H1 (cell line): Measurements from ENCODE around the gene CYB561. TPM values are rescaled to one million over a fixed set of nuclear protein-coding genes. Genes with fewer than 3 reads are reported as not detected.

Experiments used
- CTCF ChIA-PET: fragments of 300-600 bp; sonication (Branson Sonifier 250); formaldehyde crosslinking; loops from one replicate; lab custom pipeline; 2021; ENCODE audit not compliant: partially characterized antibody; lab: Charles Lee
- POLR2A ChIA-PET: fragments of 300-600 bp; sonication (Branson Sonifier 250); formaldehyde crosslinking; loops from one replicate; lab custom pipeline; 2021; ENCODE audit warnings: inconsistent platforms; ENCODE audit not compliant: partially characterized antibody; lab: Charles Lee
- DNase-seq, 2 experiments: peaks; one replicate each; pipeline versions ENCODE4 v3.0.0 to v3.0.0-alpha.2; 2010 to 2022; ENCODE audit warnings: low spot score in 2 of 2, low read depth in 1 of 2, mixed read lengths in 1 of 2
- FAIRE-seq: peaks from 2 replicates; lab custom pipeline; 2011; peaks lifted over from hg19 to GRCh38; lab: Jason Lieb, UNC
- H2AFZ ChIP-seq: 2 replicates; pipeline ENCODE4 v1.8.1; 2012; ENCODE audit warnings: low read length, inconsistent platforms
- H2AK5ac ChIP-seq: 2 replicates; pipeline ENCODE4 v1.6.1; 2013; ENCODE audit warnings: low read depth, low read length
- H2BK120ac ChIP-seq: replicated peaks from 2 replicates; pipeline ENCODE3; 2013; ENCODE audit warnings: low read depth, low read length, inconsistent platforms
- H2BK12ac ChIP-seq: 2 replicates; pipeline ENCODE4 v1.6.1; 2013; ENCODE audit warnings: low read depth, low read length
- H2BK15ac ChIP-seq: 2 replicates; pipeline ENCODE4 v1.6.1; 2013; ENCODE audit warnings: low read length
- H2BK20ac ChIP-seq: 2 replicates; pipeline ENCODE4 v1.6.1; 2013; ENCODE audit warnings: low read length
- H2BK5ac ChIP-seq: 2 replicates; pipeline ENCODE4 v1.6.1; 2013; ENCODE audit warnings: low read depth, low read length
- H3K14ac ChIP-seq: 2 replicates; pipeline ENCODE4 v1.6.1; 2013; ENCODE audit warnings: inconsistent platforms; ENCODE audit not compliant: insufficient read length
- H3K18ac ChIP-seq: 2 replicates; pipeline ENCODE4 v1.6.1; 2013; ENCODE audit warnings: low read length; ENCODE audit errors: extremely low read depth
- H3K23ac ChIP-seq: 2 replicates; pipeline ENCODE4 v1.6.1; 2013; ENCODE audit warnings: inconsistent platforms; ENCODE audit not compliant: insufficient read length
- H3K23me2 ChIP-seq: 2 replicates; pipeline ENCODE4 v1.6.1; 2013; ENCODE audit warnings: low read depth, low read length
- H3K27ac ChIP-seq: 2 replicates; pipeline ENCODE4 v1.6.1; 2011; ENCODE audit warnings: low read depth, low read length, inconsistent platforms
- H3K27me3 ChIP-seq, 4 experiments: replicated peaks in 1 of 4; 1 replicate in 1 of 4; 2 replicates in 3 of 4; pipeline versions ENCODE4 v1.6.1 to v1.8.1; 2011 to 2013; ENCODE audit warnings: low read length in 3 of 4, mild to moderate bottlenecking in 3 of 4, inconsistent platforms in 2 of 4, mixed read lengths in 2 of 4, moderate library complexity in 1 of 4; ENCODE audit not compliant: control insufficient read depth in 3 of 4, insufficient read depth in 3 of 4; ENCODE audit errors: extremely low read depth in 1 of 4
- H3K36me3 ChIP-seq, 4 experiments: 2 replicates each; pipeline versions ENCODE4 v1.6.1 to v1.8.1; 2011 to 2013; ENCODE audit warnings: mild to moderate bottlenecking in 4 of 4, low read length in 3 of 4, moderate library complexity in 2 of 4, control low read depth in 1 of 4, inconsistent platforms in 1 of 4; ENCODE audit not compliant: insufficient read depth in 4 of 4, control insufficient read depth in 2 of 4
- H3K4ac ChIP-seq: replicated peaks from 2 replicates; pipeline ENCODE3; 2013; ENCODE audit warnings: low read length, low read depth, mixed read lengths, inconsistent platforms; ENCODE audit not compliant: insufficient read length
- H3K4me1 ChIP-seq, 4 experiments: replicated peaks in 1 of 4; 1 replicate in 1 of 4; 2 replicates in 3 of 4; pipeline versions ENCODE4 v1.6.1 to v1.8.1; 2011 to 2013; ENCODE audit warnings: low read length in 3 of 4, inconsistent platforms in 2 of 4, mixed read lengths in 1 of 4; ENCODE audit not compliant: insufficient read depth in 4 of 4, control insufficient read depth in 3 of 4
- H3K4me2 ChIP-seq, 2 experiments: 2 replicates each; pipeline versions ENCODE4 v1.6.1 to v1.8.1; 2011 to 2013; ENCODE audit warnings: low read depth in 2 of 2, low read length in 2 of 2, control low read depth in 1 of 2, inconsistent platforms in 1 of 2, mild to moderate bottlenecking in 1 of 2; ENCODE audit not compliant: insufficient read depth in 1 of 2
- H3K4me3 ChIP-seq, 4 experiments: fragments of 200-600, 300-600 bp in 1 of 4; sonication (generic), shearing (Covaris generic), sonication (Bioruptor Twin) in 1 of 4; 2 replicates each; pipeline versions ENCODE4 v1.5.1 to v1.8.1; 2011 to 2016; ENCODE audit warnings: low read length in 4 of 4, low read depth in 3 of 4, control low read depth in 2 of 4, inconsistent platforms in 2 of 4, mild to moderate bottlenecking in 2 of 4, mixed read lengths in 1 of 4, moderate library complexity in 1 of 4; ENCODE audit not compliant: insufficient read depth in 2 of 4; ENCODE audit errors: extremely low read depth in 1 of 4
- H3K56ac ChIP-seq: replicated peaks from 2 replicates; pipeline ENCODE3; 2013; ENCODE audit warnings: low read depth, mild to moderate bottlenecking, mixed read lengths, low read length, inconsistent platforms; ENCODE audit not compliant: insufficient read length
- H3K79me1 ChIP-seq: 2 replicates; pipeline ENCODE4 v1.6.1; 2013; ENCODE audit warnings: low read depth, low read length, control low read depth
- H3K79me2 ChIP-seq, 2 experiments: 2 replicates each; pipeline versions ENCODE4 v1.6.1 to v1.8.1; 2012 to 2013; ENCODE audit warnings: low read length in 2 of 2, mild to moderate bottlenecking in 2 of 2, inconsistent platforms in 1 of 2; ENCODE audit not compliant: insufficient read depth in 2 of 2, control insufficient read depth in 1 of 2
- H3K9ac ChIP-seq, 4 experiments: replicated peaks in 1 of 4; 1 replicate in 1 of 4; 2 replicates in 3 of 4; pipeline versions ENCODE4 v1.6.1 to v1.8.1; 2011 to 2013; ENCODE audit warnings: low read depth in 3 of 4, low read length in 3 of 4, control low read depth in 2 of 4, mild to moderate bottlenecking in 2 of 4, moderate library complexity in 2 of 4, inconsistent platforms in 1 of 4; ENCODE audit errors: extremely low read depth in 1 of 4
- H3K9me3 ChIP-seq, 2 experiments: 2 replicates each; pipeline versions ENCODE4 v1.6.1 to v1.8.1; 2012 to 2013; ENCODE audit warnings: mild to moderate bottlenecking in 2 of 2, moderate library complexity in 2 of 2, control low read depth in 1 of 2, inconsistent platforms in 1 of 2, low read depth in 1 of 2, low read length in 1 of 2, mixed read lengths in 1 of 2; ENCODE audit not compliant: insufficient read depth in 2 of 2
- H4K20me1 ChIP-seq, 2 experiments: replicated peaks in 1 of 2; 2 replicates each; pipeline versions ENCODE3 to v1.8.1; 2011 to 2013; ENCODE audit warnings: inconsistent platforms in 2 of 2, low read length in 2 of 2, mild to moderate bottlenecking in 1 of 2; ENCODE audit not compliant: insufficient read depth in 2 of 2, control insufficient read depth in 1 of 2
- H4K5ac ChIP-seq: 2 replicates; pipeline ENCODE4 v1.6.1; 2013; ENCODE audit warnings: low read length, low read depth, mixed read lengths, inconsistent platforms; ENCODE audit not compliant: insufficient read length
- H4K8ac ChIP-seq: 2 replicates; pipeline ENCODE4 v1.8.0; 2013; ENCODE audit warnings: mild to moderate bottlenecking, moderate library complexity, low read length, inconsistent platforms; ENCODE audit not compliant: insufficient read depth; ENCODE audit errors: extremely low read depth
- H4K91ac ChIP-seq: replicated peaks from 2 replicates; pipeline ENCODE3; 2013; ENCODE audit warnings: low read length, mixed read lengths, inconsistent platforms; ENCODE audit not compliant: insufficient read length
- ASH2L ChIP-seq: fragments of 200-600, 300-600 bp; sonication (generic); IDR thresholded peaks from one replicate; pipeline ENCODE4 v1.7.1; 2017; ENCODE audit warnings: low read length
- CEBPB ChIP-seq: IDR thresholded peaks from 2 replicates; pipeline ENCODE4 v1.6.1; 2012; ENCODE audit warnings: low read depth, low read length
- HDAC2 ChIP-seq, 2 experiments: fragments of 300-600 bp in 1 of 2; sonication (generic) in 1 of 2; IDR thresholded peaks; 2 replicates each; pipeline ENCODE4 v1.6.1; 2011 to 2012; ENCODE audit warnings: low read depth in 2 of 2, low read length in 2 of 2, mild to moderate bottlenecking in 2 of 2, moderate library complexity in 2 of 2, borderline replicate concordance in 1 of 2, inconsistent platforms in 1 of 2
- KDM4A ChIP-seq: IDR thresholded peaks from one replicate; pipeline ENCODE4 v1.7.1; 2012; ENCODE audit warnings: low read depth, mild to moderate bottlenecking, moderate library complexity, low read length, inconsistent platforms; ENCODE audit not compliant: severe bottlenecking
- PHF8 ChIP-seq: fragments of 200-600 bp; sonication (generic); conservative IDR thresholded peaks from 2 replicates; pipeline ENCODE4 v1.7.1; 2012; ENCODE audit warnings: low read depth, mild to moderate bottlenecking, inconsistent platforms, low read length, moderate library complexity
- SP4 ChIP-seq: IDR thresholded peaks from 2 replicates; pipeline ENCODE4 v1.6.1; 2012; ENCODE audit warnings: low read length, inconsistent platforms
- TEAD4 ChIP-seq: IDR thresholded peaks from 2 replicates; pipeline ENCODE4 v1.6.1; 2012; ENCODE audit warnings: low read depth, low read length, inconsistent platforms, mixed read lengths
- WGBS, 2 experiments: shearing (Covaris generic) in 1 of 2; methylation state at CpG; one replicate each; pipeline versions ENCODE4 v1.1.6 to v1.1.7; 2013 to 2015; ENCODE audit warnings: low lambda C conversion rate in 2 of 2, mixed read lengths in 2 of 2, inconsistent platforms in 1 of 2, low coverage in 1 of 2, missing lambda C conversion rate in 1 of 2; ENCODE audit not compliant: insufficient replicate concordance in 2 of 2, insufficient coverage in 1 of 2, insufficient read length in 1 of 2; ENCODE audit errors: extremely low coverage in 1 of 2, missing lambda C conversion rate in 1 of 2; 5-methylcytosine and 5-hydroxymethylcytosine counted together
- polyA plus RNA-seq, 7 experiments: library from polyadenylated mRNA; depleted of rRNA in 3 of 7; stranded (reverse) in 5 of 7; unstranded in 2 of 7; fragments of >200 nt in 5 of 7; fragments of 200-250 nt in 2 of 7; gene quantifications; 1 replicate in 5 of 7; 2 replicates in 1 of 7; 4 replicates in 1 of 7; pipeline versions ENCODE4 v1.2.1 to v1.2.3, GENCODE V29; 2011 to 2013; ENCODE audit warnings: missing spikeins in 2 of 7, mixed read lengths in 2 of 7
- total RNA-seq: library from RNA; stranded (reverse); fragmentation: NEBNext Ultra II Directional; extraction: Animal tissue kit (Norgen Biotek cat#: 25700); gene quantifications from 2 replicates; pipeline ENCODE4 v1.2.1, GENCODE V29; 2021

The CYB561 gene
- total and polyA plus RNA-seq, 2 of the 8 experiments (the other 6 are each of a cell fraction or from before 2014, with no cell fraction given), result 19.7 to 23.4 TPM

DNA sequence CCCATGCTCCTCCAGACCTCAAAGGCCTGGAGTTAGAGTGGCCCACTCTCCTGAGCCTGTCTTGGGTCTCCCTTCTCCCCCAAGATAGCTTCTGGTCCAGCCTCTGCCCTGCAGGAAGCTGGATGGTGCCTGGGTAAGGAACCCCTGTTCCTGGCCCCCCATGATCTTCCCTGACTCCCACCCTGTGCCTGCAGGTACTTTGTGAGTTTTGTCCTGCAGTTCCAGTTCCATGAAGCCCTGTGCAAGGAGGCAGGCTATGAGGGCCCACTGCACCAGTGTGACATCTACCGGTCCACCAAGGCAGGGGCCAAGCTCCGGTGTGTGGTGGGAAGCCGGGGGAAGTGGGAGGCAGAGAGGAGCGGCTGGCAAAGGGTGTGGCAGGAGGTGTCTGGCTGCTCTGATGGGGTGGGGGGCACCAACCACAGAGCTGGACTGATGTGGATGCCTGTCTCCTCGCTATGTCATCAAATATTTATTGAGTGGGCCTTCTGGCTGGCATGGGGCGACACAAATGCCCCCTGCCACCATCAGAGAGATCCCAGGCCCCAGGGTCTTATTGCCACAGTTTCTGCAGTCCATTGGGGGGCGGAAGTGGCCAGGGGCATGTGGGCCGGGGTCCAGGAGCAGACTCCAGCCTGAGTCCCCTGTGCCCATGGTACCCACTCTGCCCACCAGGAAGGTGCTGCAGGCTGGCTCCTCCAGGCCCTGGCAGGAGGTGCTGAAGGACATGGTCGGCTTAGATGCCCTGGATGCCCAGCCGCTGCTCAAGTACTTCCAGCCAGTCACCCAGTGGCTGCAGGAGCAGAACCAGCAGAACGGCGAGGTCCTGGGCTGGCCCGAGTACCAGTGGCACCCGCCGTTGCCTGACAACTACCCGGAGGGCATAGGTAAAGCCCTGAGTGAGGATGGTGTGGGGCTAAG, 37.8 kb upstream of the CYB561 start:
- Histone ChIP-seq H2AFZ (no peak overlapping the region), H3K36me3 (no peaks in the 10 kb centered on the region), H3K9me3 (no peaks in the 10 kb centered on the region), H3K4me3 (no peak overlapping the region), H4K8ac (peak overlapping the region; percentile 28), H4K5ac (no peak overlapping the region), H3K79me1 (no peaks in the 10 kb centered on the region), H3K4ac (no peak overlapping the region), H2BK120ac (no peak overlapping the region), H3K4me2 (no peak overlapping the region), H2BK15ac (no peak overlapping the region; the same call in 1 of the 2 replicates), H2AK5ac (no peak overlapping the region), H2BK20ac (0 out of 2 replicates have a peak overlapping the region, but pooled peaks have one; percentile 32), H2BK5ac (no peak overlapping the region), H3K18ac (no peak overlapping the region), H2BK12ac (no peak overlapping the region), H3K14ac (no peak overlapping the region), H3K27me3 (no peaks in the 10 kb centered on the region), H3K4me1 (peaks cover 0 to under 1% (median 0%) of the 10 kb centered on the region in 4 experiments; a peak in 2 of 7 replicates), H3K23me2 (no peaks in the 10 kb centered on the region), H3K27ac (no peak overlapping the region), H3K9ac (no peak overlapping the region), H4K91ac (no peak overlapping the region), H3K23ac (no peak overlapping the region), H4K20me1 (no peaks in the 10 kb centered on the region), H3K79me2 (no peaks in the 10 kb centered on the region), H3K56ac (no peak overlapping the region)
- ChIA-PET POLR2A (interaction anchor here (1.4 kb wide), 1 partner anchor 37 kb away, joined by 4 read pairs; no protein-coding TSS in a partner anchor), CTCF (interaction anchor here (0.7 to 27.9 kb wide), 3 partner anchors 35 to 384 kb away, joined by 3 to 758 read pairs (median 3); partner anchors contain the start of gene CYB561)
- WGBS, 2 experiments, result 85% methylated on average over 11 of the region's 16 CpGs; no CpG with 5 or more reads in 1 of the 2 experiments
- no peak for DNase-seq
- TF ChIP-seq ASH2L (no peak), KDM4A (no peak), HDAC2 (IDR thresholded peaks at IDR 0.05; ENCODE audit: borderline replicate concordance in 1 of 2, low read depth in 2 of 2, low read length in 2 of 2) (no peak), PHF8 (no peak), SP4 (no peak), CEBPB (no peak), TEAD4 (no peak)
- FAIRE-seq, result no peak
